IPS-18a (cell line): Measurements from ENCODE around the gene ZNF724.
"Not testable (repeated sequence)": the region's sequence is repeated elsewhere in the genome, so short reads cannot be mapped to it uniquely, and the experiment has no call there.

Experiments used
- H3K27ac ChIP-seq: one replicate; pipeline ENCODE4 v1.5.1; 2013; ENCODE audit warnings: low read length
- H3K27me3 ChIP-seq: one replicate; pipeline ENCODE4 v1.6.1; 2013; ENCODE audit warnings: mild to moderate bottlenecking, low read length; ENCODE audit not compliant: control insufficient read depth, insufficient read depth
- H3K36me3 ChIP-seq: one replicate; pipeline ENCODE4 v1.6.1; 2013; ENCODE audit warnings: low read depth, low read length; ENCODE audit not compliant: control insufficient read depth
- H3K4me1 ChIP-seq: one replicate; pipeline ENCODE4 v1.6.1; 2013; ENCODE audit warnings: low read depth, low read length; ENCODE audit not compliant: control insufficient read depth
- H3K4me3 ChIP-seq: one replicate; pipeline ENCODE4 v1.5.1; 2013; ENCODE audit warnings: low read length
- H3K9ac ChIP-seq: one replicate; pipeline ENCODE4 v1.6.1; 2013; ENCODE audit warnings: mild to moderate bottlenecking, low read length, moderate library complexity
- H3K9me3 ChIP-seq: one replicate; pipeline ENCODE4 v1.6.1; 2013; ENCODE audit warnings: low read depth, low read length; ENCODE audit not compliant: control insufficient read depth

Gene ZNF724

GRCh38 chr19:23273022-23273589 lies 22.9 kb upstream of the ZNF724 start:
- Histone ChIP-seq H3K9ac (peak overlapping the region; percentile 99), H3K4me1 (no peaks in the 10 kb centered on the region), H3K9me3 (no peaks in the 10 kb centered on the region), H3K36me3 (peaks cover 32% of the 10 kb centered on the region), H3K27ac (peak overlapping the region; percentile 98), H3K4me3 (peak overlapping the region; percentile 98), H3K27me3 (no peaks in the 10 kb centered on the region)

DNA sequence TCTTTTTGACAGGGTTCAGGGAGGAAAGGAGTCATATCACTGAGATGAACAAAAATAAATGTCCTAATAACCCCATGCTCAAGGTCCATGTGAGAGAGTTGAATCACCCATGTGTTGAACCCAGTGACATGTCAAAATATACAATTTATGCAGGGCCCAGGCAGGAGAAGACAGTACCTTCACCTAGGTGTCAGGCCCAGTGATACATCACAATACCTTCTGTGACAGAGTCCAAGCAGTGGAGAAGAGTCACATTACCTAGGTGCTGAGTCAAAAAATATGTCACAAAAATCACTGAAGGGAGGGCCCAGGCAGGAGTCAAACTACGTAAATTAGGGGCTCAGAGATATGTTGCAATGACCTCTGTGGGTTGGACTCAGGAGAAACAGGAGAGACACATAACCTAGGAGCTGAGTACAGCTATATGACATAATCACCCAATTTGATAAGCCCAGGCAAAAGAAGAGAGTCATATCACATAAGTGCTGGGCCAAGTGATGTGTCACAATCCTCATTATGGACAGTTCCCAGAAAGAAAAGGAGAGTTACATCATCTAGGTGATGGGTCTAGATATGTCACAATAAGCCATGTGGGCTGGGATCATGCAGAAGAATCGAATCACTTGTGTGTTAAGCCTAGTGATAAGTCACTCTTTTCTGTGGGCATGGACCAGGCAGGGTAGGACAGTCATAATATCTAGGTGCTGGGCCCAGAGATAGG lies 13.8 kb upstream of the ZNF724 start:
- Histone ChIP-seq H3K4me3 (no peak overlapping the region), H3K36me3 (peaks cover 65% of the 10 kb centered on the region), H3K27ac (no peak overlapping the region)

GRCh38 chr19:23263396-23263795 lies 13.2 kb upstream of the ZNF724 start:
- H3K36me3 ChIP-seq, result peaks cover 65% of the 10 kb centered on the region
- H3K9ac ChIP-seq, result no peak overlapping the region
- H3K4me3 ChIP-seq, result no peak overlapping the region
- no peaks in the 10 kb centered on the region for H3K27me3 ChIP-seq
- H3K4me1 ChIP-seq, result no peaks in the 10 kb centered on the region
- H3K27ac ChIP-seq, result no peak overlapping the region
- H3K9me3 ChIP-seq, result no peaks in the 10 kb centered on the region

More for the DNA sequence above, 13.8 kb upstream of the ZNF724 start:
- H3K9ac ChIP-seq, result no peak overlapping the region
- H3K4me1 ChIP-seq, result no peaks in the 10 kb centered on the region
- H3K9me3 ChIP-seq, result no peaks in the 10 kb centered on the region
- no peaks in the 10 kb centered on the region for H3K27me3 ChIP-seq

DNA sequence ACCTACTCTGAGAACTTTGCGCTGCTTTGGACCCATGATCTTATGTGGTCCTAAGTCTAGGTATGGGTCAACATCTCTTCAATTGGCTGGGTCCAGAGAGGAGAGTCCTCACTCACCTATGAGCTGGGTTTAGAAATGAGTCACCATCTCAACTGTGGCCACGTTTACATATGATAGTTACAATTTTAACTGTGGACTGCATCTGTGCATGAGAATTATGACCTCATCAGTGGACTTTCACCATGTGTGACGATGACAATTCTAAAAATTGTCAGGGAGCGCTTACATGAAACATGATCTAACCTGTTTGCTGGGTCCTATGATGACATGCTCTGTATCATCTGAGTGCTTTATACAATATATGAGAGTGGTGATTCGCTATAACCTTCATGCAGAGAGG lies 12.7 kb upstream of the ZNF724 start:
- no peak overlapping the region for H3K27ac ChIP-seq
- H3K27me3 ChIP-seq, result no peaks in the 10 kb centered on the region
- no peaks in the 10 kb centered on the region for H3K4me1 ChIP-seq
- H3K36me3 ChIP-seq, result peaks cover 60% of the 10 kb centered on the region
- H3K9me3 ChIP-seq, result no peaks in the 10 kb centered on the region
- no peak overlapping the region for H3K4me3 ChIP-seq
- no peak overlapping the region for H3K9ac ChIP-seq

GRCh38 chr19:23261496-23262020 lies 11.4 kb upstream of the ZNF724 start:
- Histone ChIP-seq H3K27me3 (no peaks in the 10 kb centered on the region), H3K9me3 (no peaks in the 10 kb centered on the region), H3K4me3 (no peak overlapping the region), H3K9ac (no peak overlapping the region), H3K36me3 (peaks cover 48% of the 10 kb centered on the region), H3K4me1 (no peaks in the 10 kb centered on the region), H3K27ac (no peak overlapping the region)

DNA sequence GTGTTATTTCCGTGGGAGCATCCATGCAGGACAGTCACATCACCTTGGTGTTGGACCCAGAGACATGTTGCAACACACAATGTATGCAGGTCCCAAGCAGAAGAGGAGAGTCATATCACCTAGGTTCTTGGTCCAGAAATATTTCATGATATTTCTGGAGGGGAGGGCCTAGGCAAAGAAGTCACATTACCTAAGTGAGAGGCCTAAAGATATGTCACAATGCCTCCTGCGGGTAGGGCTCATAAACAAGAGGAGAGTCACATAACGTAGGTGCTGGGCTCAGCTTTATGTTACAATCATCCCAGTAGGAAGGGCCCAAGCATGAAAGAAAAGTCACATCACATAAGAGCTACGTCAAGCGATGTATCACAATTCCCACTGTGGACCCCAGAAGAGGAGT lies 10.8 kb upstream of the ZNF724 start:
- Histone ChIP-seq H3K4me3 (no peak overlapping the region), H3K9me3 (no peaks in the 10 kb centered on the region), H3K9ac (no peak overlapping the region), H3K36me3 (peaks cover 43% of the 10 kb centered on the region), H3K4me1 (no peaks in the 10 kb centered on the region), H3K27me3 (no peaks in the 10 kb centered on the region), H3K27ac (no peak overlapping the region)

GRCh38 chr19:23259961-23260360 lies 9.8 kb upstream of the ZNF724 start:
- Histone ChIP-seq H3K9ac (no peak overlapping the region), H3K36me3 (peaks cover 42% of the 10 kb centered on the region), H3K27me3 (no peaks in the 10 kb centered on the region), H3K4me1 (no peaks in the 10 kb centered on the region), H3K9me3 (no peaks in the 10 kb centered on the region), H3K4me3 (no peak overlapping the region), H3K27ac (no peak overlapping the region)

- H3K27me3 ChIP-seq, result no peaks in the 10 kb centered on the region
- no peaks in the 10 kb centered on the region for H3K4me1 ChIP-seq
- H3K9me3 ChIP-seq, result no peaks in the 10 kb centered on the region
- no peak overlapping the region for H3K4me3 ChIP-seq
- no peak overlapping the region for H3K27ac ChIP-seq
- peaks cover 21% of the 10 kb centered on the region for H3K36me3 ChIP-seq
- H3K9ac ChIP-seq, result no peak overlapping the region
These were observed 5.5 kb upstream of the ZNF724 start for GRCh38 chr19:23255700-23256099.

- Histone ChIP-seq H3K4me1 (no peaks in the 10 kb centered on the region), H3K27me3 (no peaks in the 10 kb centered on the region), H3K9me3 (no peaks in the 10 kb centered on the region), H3K9ac (no peak overlapping the region), H3K36me3 (peaks cover 8% of the 10 kb centered on the region), H3K27ac (no peak overlapping the region), H3K4me3 (no peak overlapping the region)
These were observed 4.1 kb upstream of the ZNF724 start for GRCh38 chr19:23254141-23254910.

GRCh38 chr19:23253256-23253655 lies 3.1 kb upstream of the ZNF724 start:
- H3K9me3 ChIP-seq, H3K27ac ChIP-seq, H3K9ac ChIP-seq, H3K36me3 ChIP-seq, H3K27me3 ChIP-seq, H3K4me3 ChIP-seq, H3K4me1 ChIP-seq: not testable (repeated sequence)

GRCh38 chr19:23241419-23241818 lies 8.8 kb downstream of the ZNF724 start:
- Histone ChIP-seq H3K9ac (no peak overlapping the region), H3K9me3 (peaks cover 12% of the 10 kb centered on the region), H3K27ac (no peak overlapping the region), H3K27me3 (no peaks in the 10 kb centered on the region), H3K4me3 (no peak overlapping the region), H3K4me1 (no peaks in the 10 kb centered on the region), H3K36me3 (peaks cover 50% of the 10 kb centered on the region)
